Neural cell (in vitro differentiated cells): ENCODE results near the gene CSF1. TPM values are rescaled to one million over a fixed set of nuclear protein-coding genes. Genes with fewer than 3 reads are reported as not detected.

Experiments
- H2AFZ ChIP-seq: fragments of 200-600, 300-800 bp; sonication (generic), shearing (Covaris generic); 2 replicates; pipeline ENCODE4 v1.6.0; 2014; ENCODE audit warnings: low read depth, mild to moderate bottlenecking, antibody characterized with exemption, low read length, moderate library complexity
- H3F3A ChIP-seq: fragments of 200-600 bp; shearing (Covaris generic); 2 replicates; pipeline ENCODE4 v1.6.1; 2016; ENCODE audit warnings: mild to moderate bottlenecking, moderate library complexity, mixed read lengths, antibody characterized with exemption, low read length; ENCODE audit not compliant: insufficient read depth, poor library complexity, severe bottlenecking
- H3K27ac ChIP-seq: fragments of 200-600, 300-800 bp; sonication (generic), shearing (Covaris generic); 2 replicates; pipeline ENCODE4 v1.5.1; 2014; ENCODE audit warnings: mild to moderate bottlenecking, low read length, moderate library complexity
- H3K27me3 ChIP-seq: fragments of 300-800, 200-600 bp; sonication (generic), shearing (Covaris generic); 2 replicates; pipeline ENCODE4 v1.6.0; 2014; ENCODE audit warnings: mild to moderate bottlenecking, low read depth, low read length, moderate library complexity; ENCODE audit not compliant: insufficient read depth
- H3K36me3 ChIP-seq: fragments of 300-800, 200-600 bp; sonication (generic), shearing (Covaris generic); 2 replicates; pipeline ENCODE4 v1.5.1; 2014; ENCODE audit warnings: mild to moderate bottlenecking, antibody characterized with exemption, low read length, moderate library complexity; ENCODE audit not compliant: insufficient read depth
- H3K4me2 ChIP-seq: fragments of 300-800, 200-600 bp; sonication (generic), shearing (Covaris generic); 2 replicates; pipeline ENCODE4 v1.6.0; 2014; ENCODE audit warnings: mild to moderate bottlenecking, low read length
- H3K4me3 ChIP-seq: fragments of 300-800, 200-600 bp; sonication (generic), shearing (Covaris generic); 2 replicates; pipeline ENCODE4 v1.5.1; 2014; ENCODE audit warnings: mild to moderate bottlenecking, low read length, moderate library complexity
- H3K79me2 ChIP-seq: fragments of 200-600 bp; shearing (Covaris generic); replicated peaks from 2 replicates; pipeline ENCODE4 v1.6.0; 2014; ENCODE audit warnings: mild to moderate bottlenecking, low read length, moderate library complexity; ENCODE audit not compliant: insufficient read depth
- H3K9ac ChIP-seq: fragments of 300-800, 200-600 bp; sonication (generic), shearing (Covaris generic); 2 replicates; pipeline ENCODE4 v1.6.1; 2016; ENCODE audit warnings: mild to moderate bottlenecking, low read length, mixed read lengths
- H3K9me2 ChIP-seq: fragments of 200-600 bp; shearing (Covaris generic); 2 replicates; pipeline ENCODE4 v1.6.1; 2016; ENCODE audit warnings: mild to moderate bottlenecking, low read length, mixed read lengths; ENCODE audit not compliant: insufficient read depth
- H3K9me3 ChIP-seq: fragments of 200-600, 300-800 bp; sonication (generic), shearing (Covaris generic); 2 replicates; pipeline ENCODE4 v1.6.1; 2016; ENCODE audit warnings: mild to moderate bottlenecking, mixed run types, low read length, moderate library complexity, mixed read lengths
- H4K20me1 ChIP-seq: fragments of 200-600 bp; shearing (Covaris generic); 2 replicates; pipeline ENCODE4 v1.6.1; 2016; ENCODE audit warnings: mild to moderate bottlenecking, mixed run types; ENCODE audit not compliant: insufficient read depth
- EP300 ChIP-seq: fragments of 450-650 bp; conservative IDR thresholded peaks from 2 replicates; pipeline ENCODE4 v1.6.1; 2014; ENCODE audit warnings: antibody characterized with exemption, mild to moderate bottlenecking, moderate library complexity; ENCODE audit not compliant: poor library complexity, severe bottlenecking
- EZH2 ChIP-seq: fragments of 200-600, 300-800 bp; shearing (Covaris generic), sonication (generic); IDR thresholded peaks from 2 replicates; pipeline ENCODE4 v1.6.1; 2014; ENCODE audit warnings: antibody characterized with exemption, low read length, borderline replicate concordance, mild to moderate bottlenecking; ENCODE audit not compliant: insufficient read depth, poor library complexity, severe bottlenecking
- MXI1 ChIP-seq: fragments of 450-650 bp; conservative IDR thresholded peaks from 2 replicates; pipeline ENCODE4 v1.6.1; 2014; ENCODE audit warnings: antibody characterized with exemption, mild to moderate bottlenecking; ENCODE audit not compliant: poor library complexity, severe bottlenecking
- POLR2AphosphoS5 ChIP-seq: IDR thresholded peaks from 2 replicates; pipeline ENCODE4 v1.6.1; 2012
- RAD21 ChIP-seq: fragments of 450-650 bp; conservative IDR thresholded peaks from 2 replicates; pipeline ENCODE4 v1.6.1; 2014; ENCODE audit warnings: antibody characterized with exemption, mild to moderate bottlenecking, moderate library complexity
- SMC3 ChIP-seq: fragments of 450-650 bp; conservative IDR thresholded peaks from 2 replicates; pipeline ENCODE4 v1.6.1; 2014; ENCODE audit warnings: antibody characterized with exemption, mild to moderate bottlenecking, moderate library complexity; ENCODE audit not compliant: poor library complexity
- TAF1 ChIP-seq: IDR thresholded peaks from 2 replicates; pipeline ENCODE4 v1.6.1; 2012; ENCODE audit warnings: low read depth
- polyA plus RNA-seq: library from polyadenylated mRNA; depleted of rRNA; stranded (reverse); fragments of >200 nt; gene quantifications from 2 replicates; pipeline ENCODE4 v1.2.3, GENCODE V29; 2014
- TF ChIP-seq, protein P1 (sequence below): IDR thresholded peaks from 2 replicates; pipeline ENCODE4 v1.6.1; 2012; ENCODE audit warnings: borderline replicate concordance
- TF ChIP-seq, protein P2 (sequence below): fragments of 450-650 bp; IDR thresholded peaks from 2 replicates; pipeline ENCODE4 v1.5.1; 2014; ENCODE audit warnings: antibody characterized with exemption, mild to moderate bottlenecking, moderate library complexity; ENCODE audit not compliant: poor library complexity, severe bottlenecking

The CSF1 gene
- polyA plus RNA-seq, 1 donor from 2014 or later = 0.30 TPM

DNA sequence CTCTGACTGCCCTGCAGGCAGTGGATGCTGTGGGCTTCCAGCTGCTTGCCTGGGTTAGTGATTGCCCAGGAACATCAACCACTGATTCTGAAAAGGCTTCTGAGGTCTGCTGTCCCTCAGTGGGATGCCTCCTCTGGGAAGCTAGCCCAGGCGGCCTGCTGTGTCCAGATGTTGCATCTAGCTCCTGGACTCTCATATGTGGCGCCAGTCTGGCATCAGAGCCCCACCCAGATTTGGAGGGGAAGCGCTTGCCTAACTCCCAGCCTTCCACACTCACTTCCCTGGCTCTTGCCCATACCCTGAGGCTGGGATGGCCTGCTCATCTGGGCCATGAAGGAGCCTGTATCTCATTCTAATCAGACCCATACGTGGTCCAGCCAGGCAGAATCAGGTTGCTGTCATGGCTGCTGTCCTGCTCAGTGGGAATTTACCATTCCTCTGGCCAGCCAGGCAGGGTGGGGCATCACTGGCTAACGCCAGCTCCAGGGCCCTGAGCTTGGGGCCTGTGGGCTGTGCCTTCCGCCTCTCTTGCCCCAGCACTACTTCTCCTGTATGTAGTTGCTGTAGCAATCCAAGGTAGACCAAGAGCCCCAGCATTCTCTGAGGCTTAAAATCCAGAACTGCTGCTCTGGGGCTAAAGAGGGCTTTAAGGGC is 4.1 kb downstream of the CSF1 start:
- peaks cover 27% of the 10 kb centered on the region for H3K27me3 ChIP-seq
- no peak overlapping the region for H2AFZ ChIP-seq
- TF ChIP-seq RAD21 (no peak), TAF1 (no peak), EZH2 (no peak), POLR2AphosphoS5 (no peak), MXI1 (no peak), EP300 (no peak), SMC3 (no peak)
- TF ChIP-seq, protein P1, sequence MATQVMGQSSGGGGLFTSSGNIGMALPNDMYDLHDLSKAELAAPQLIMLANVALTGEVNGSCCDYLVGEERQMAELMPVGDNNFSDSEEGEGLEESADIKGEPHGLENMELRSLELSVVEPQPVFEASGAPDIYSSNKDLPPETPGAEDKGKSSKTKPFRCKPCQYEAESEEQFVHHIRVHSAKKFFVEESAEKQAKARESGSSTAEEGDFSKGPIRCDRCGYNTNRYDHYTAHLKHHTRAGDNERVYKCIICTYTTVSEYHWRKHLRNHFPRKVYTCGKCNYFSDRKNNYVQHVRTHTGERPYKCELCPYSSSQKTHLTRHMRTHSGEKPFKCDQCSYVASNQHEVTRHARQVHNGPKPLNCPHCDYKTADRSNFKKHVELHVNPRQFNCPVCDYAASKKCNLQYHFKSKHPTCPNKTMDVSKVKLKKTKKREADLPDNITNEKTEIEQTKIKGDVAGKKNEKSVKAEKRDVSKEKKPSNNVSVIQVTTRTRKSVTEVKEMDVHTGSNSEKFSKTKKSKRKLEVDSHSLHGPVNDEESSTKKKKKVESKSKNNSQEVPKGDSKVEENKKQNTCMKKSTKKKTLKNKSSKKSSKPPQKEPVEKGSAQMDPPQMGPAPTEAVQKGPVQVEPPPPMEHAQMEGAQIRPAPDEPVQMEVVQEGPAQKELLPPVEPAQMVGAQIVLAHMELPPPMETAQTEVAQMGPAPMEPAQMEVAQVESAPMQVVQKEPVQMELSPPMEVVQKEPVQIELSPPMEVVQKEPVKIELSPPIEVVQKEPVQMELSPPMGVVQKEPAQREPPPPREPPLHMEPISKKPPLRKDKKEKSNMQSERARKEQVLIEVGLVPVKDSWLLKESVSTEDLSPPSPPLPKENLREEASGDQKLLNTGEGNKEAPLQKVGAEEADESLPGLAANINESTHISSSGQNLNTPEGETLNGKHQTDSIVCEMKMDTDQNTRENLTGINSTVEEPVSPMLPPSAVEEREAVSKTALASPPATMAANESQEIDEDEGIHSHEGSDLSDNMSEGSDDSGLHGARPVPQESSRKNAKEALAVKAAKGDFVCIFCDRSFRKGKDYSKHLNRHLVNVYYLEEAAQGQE = no peak
- TF ChIP-seq, protein P2, sequence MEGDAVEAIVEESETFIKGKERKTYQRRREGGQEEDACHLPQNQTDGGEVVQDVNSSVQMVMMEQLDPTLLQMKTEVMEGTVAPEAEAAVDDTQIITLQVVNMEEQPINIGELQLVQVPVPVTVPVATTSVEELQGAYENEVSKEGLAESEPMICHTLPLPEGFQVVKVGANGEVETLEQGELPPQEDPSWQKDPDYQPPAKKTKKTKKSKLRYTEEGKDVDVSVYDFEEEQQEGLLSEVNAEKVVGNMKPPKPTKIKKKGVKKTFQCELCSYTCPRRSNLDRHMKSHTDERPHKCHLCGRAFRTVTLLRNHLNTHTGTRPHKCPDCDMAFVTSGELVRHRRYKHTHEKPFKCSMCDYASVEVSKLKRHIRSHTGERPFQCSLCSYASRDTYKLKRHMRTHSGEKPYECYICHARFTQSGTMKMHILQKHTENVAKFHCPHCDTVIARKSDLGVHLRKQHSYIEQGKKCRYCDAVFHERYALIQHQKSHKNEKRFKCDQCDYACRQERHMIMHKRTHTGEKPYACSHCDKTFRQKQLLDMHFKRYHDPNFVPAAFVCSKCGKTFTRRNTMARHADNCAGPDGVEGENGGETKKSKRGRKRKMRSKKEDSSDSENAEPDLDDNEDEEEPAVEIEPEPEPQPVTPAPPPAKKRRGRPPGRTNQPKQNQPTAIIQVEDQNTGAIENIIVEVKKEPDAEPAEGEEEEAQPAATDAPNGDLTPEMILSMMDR = no peak
- H3K4me2 ChIP-seq = no peak overlapping the region
- H3K36me3 ChIP-seq = no peaks in the 10 kb centered on the region
- H3F3A ChIP-seq = no peaks in the 10 kb centered on the region
- no peak overlapping the region for H3K4me3 ChIP-seq
- no peak overlapping the region for H3K27ac ChIP-seq
- no peaks in the 10 kb centered on the region for H4K20me1 ChIP-seq
- H3K9me2 ChIP-seq = no peaks in the 10 kb centered on the region
- H3K9me3 ChIP-seq = no peaks in the 10 kb centered on the region
- no peak overlapping the region for H3K9ac ChIP-seq
- no peaks in the 10 kb centered on the region for H3K79me2 ChIP-seq

DNA sequence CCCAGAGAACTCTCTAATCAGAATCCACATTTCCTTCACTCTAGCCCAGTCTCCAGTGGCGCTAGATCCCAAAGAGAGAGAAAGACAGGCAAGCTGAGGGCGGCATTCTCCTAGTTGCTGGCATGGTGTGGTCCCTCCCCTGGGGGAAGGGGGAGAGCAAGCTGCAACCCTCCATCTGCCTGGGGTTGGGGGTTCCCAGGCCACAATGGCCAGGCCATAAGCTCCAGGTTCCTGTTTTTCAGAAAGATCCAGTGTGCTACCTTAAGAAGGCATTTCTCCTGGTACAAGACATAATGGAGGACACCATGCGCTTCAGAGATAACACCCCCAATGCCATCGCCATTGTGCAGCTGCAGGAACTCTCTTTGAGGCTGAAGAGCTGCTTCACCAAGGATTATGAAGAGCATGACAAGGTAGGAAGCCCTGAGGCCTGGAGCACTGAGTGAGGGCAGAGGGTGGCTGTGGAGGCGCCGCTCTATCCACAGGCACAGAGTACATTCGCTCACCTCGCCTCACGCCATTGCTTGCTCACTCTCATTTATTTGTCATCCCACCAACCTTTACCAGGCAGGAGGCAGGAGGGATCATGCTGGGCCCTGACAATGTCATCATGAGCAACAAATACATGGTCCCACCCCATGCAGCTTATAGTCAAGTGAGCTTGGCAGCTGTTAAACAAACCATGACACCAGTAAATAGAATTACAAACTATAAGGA is 6.6 kb downstream of the CSF1 start:
- Histone ChIP-seq H2AFZ (no peak overlapping the region), H3K4me2 (no peak overlapping the region), H3K9me2 (no peaks in the 10 kb centered on the region), H3K4me3 (no peak overlapping the region), H3F3A (no peaks in the 10 kb centered on the region), H3K79me2 (no peaks in the 10 kb centered on the region), H3K27ac (no peak overlapping the region), H3K9ac (no peak overlapping the region), H3K9me3 (no peaks in the 10 kb centered on the region), H3K27me3 (peaks cover 4% of the 10 kb centered on the region), H4K20me1 (no peaks in the 10 kb centered on the region), H3K36me3 (no peaks in the 10 kb centered on the region)
- no peak for TF ChIP-seq RAD21
- no peak for TF ChIP-seq EZH2
- TF ChIP-seq TAF1 = no peak
- TF ChIP-seq EP300 = no peak
